ENCODE measurements around the gene ZMYM2. TPM values are rescaled to one million over a fixed set of nuclear protein-coding genes. Genes with fewer than 3 reads are reported as not detected.
A peak's percentile ranks its signal among the peaks of the same experiment; 100 is the strongest.

Gene ZMYM2
- total and polyA plus RNA-seq, 2 experiments from 2014 or later = 87.9 to 159 TPM

DNA sequence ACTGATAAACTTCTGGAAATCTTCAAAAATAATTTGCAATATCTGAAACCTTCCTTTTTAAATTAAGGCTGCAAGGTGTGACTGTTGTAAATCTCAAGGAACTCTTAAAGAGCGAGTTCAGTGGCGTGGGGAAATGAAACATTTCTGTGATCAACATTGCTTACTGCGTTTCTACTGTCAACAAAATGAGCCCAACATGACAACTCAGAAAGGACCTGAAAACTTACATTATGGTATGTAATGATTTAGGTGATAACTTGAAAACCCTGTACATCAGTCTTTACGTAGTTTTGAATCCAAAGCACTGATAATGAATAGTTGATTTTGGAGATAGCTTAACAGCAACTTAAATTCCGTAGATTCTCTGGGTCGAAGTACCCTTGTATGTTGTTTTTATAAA is 92.8 kb downstream of the ZMYM2 start (continued):
- TF ChIP-seq ETS1 (IDR thresholded peaks at IDR 0.05) (no peak), STAT1 (IDR thresholded peaks at IDR 0.05; ENCODE audit: unreplicated experiment) (no peak), REST (IDR thresholded peaks at IDR 0.05; ENCODE audit: unreplicated experiment) (no peak), EZH2 (IDR thresholded peaks at IDR 0.05; ENCODE audit: low read depth, unreplicated experiment) (no peak), EZH2phosphoT487 (IDR thresholded peaks at IDR 0.05; ENCODE audit: unreplicated experiment) (no peak), NANOG (IDR thresholded peaks at IDR 0.05; ENCODE audit: borderline replicate concordance) (no peak)
- TF ChIP-seq, protein P1, sequence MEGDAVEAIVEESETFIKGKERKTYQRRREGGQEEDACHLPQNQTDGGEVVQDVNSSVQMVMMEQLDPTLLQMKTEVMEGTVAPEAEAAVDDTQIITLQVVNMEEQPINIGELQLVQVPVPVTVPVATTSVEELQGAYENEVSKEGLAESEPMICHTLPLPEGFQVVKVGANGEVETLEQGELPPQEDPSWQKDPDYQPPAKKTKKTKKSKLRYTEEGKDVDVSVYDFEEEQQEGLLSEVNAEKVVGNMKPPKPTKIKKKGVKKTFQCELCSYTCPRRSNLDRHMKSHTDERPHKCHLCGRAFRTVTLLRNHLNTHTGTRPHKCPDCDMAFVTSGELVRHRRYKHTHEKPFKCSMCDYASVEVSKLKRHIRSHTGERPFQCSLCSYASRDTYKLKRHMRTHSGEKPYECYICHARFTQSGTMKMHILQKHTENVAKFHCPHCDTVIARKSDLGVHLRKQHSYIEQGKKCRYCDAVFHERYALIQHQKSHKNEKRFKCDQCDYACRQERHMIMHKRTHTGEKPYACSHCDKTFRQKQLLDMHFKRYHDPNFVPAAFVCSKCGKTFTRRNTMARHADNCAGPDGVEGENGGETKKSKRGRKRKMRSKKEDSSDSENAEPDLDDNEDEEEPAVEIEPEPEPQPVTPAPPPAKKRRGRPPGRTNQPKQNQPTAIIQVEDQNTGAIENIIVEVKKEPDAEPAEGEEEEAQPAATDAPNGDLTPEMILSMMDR (conservative IDR thresholded peaks at IDR 0.05; ENCODE audit: low read depth in 2 of 2) = no peak

GRCh38 chr13:20053016-20053415 is 94.5 kb downstream of the ZMYM2 start:
- Mint-ChIP-seq H3K4me1 (peaks cover 48% of the 10 kb centered on the region), H3K27me3 (ENCODE audit: insufficient read depth, low read depth, poor library complexity) (no peaks in the 10 kb centered on the region), H3K9me3 (no peaks in the 10 kb centered on the region), H3K27ac (no peak overlapping the region), H3K4me3 (no peak overlapping the region), H3K36me3 (ENCODE audit: low read depth) (peaks cover 39% of the 10 kb centered on the region; the same call in 2 of the 3 replicates)
- peaks cover 30% of the 10 kb centered on the region for H3K4me1 ChIP-seq (ENCODE audit: insufficient read depth)
- H3K9me2 ChIP-seq (ENCODE audit: insufficient read depth) = no peaks in the 10 kb centered on the region
- H3K27ac ChIP-seq (ENCODE audit: low read depth) = peak overlapping the region; percentile 23; the same call in 1 of the 2 replicates
- H4K20me1 ChIP-seq (replicated peaks; ENCODE audit: insufficient read depth) = no peaks in the 10 kb centered on the region; the same call in 1 of the 2 replicates
- no peak overlapping the region for H2AFZ ChIP-seq
- peaks cover 17% of the 10 kb centered on the region for H3K79me2 ChIP-seq (replicated peaks; ENCODE audit: insufficient read depth)
- no peaks in the 10 kb centered on the region for H3K36me3 ChIP-seq (ENCODE audit: insufficient read depth)
- no peak for ATAC-seq
- no peaks in the 10 kb centered on the region for H3F3A ChIP-seq (replicated peaks; ENCODE audit: low read depth)
- DNase-seq (ENCODE audit: low spot score) = peak; percentile 21
- no peak overlapping the region for H3K4me3 ChIP-seq
- H3K4me2 ChIP-seq = no peak overlapping the region
- no peaks in the 10 kb centered on the region for H3K27me3 ChIP-seq (ENCODE audit: insufficient read depth)
- TF ChIP-seq JUNB (IDR thresholded peaks at IDR 0.05; ENCODE audit: unreplicated experiment) = no peak
- no peak for TF ChIP-seq ZNF331 (CRISPR knock-in tag; IDR thresholded peaks at IDR 0.05; ENCODE audit: low read depth)
- TF ChIP-seq POLR2AphosphoS5 (IDR thresholded peaks at IDR 0.05; ENCODE audit: low read depth) = no peak
- TF ChIP-seq CREB1 (CRISPR knock-in tag; IDR thresholded peaks at IDR 0.05; ENCODE audit: low read depth) = no peak
- TF ChIP-seq ZNF114 (CRISPR knock-in tag; IDR thresholded peaks at IDR 0.05) = no peak
- no peak for TF ChIP-seq NANOG (IDR thresholded peaks at IDR 0.05; ENCODE audit: borderline replicate concordance)
- no peak for TF ChIP-seq ZNF462 (CRISPR knock-in tag; IDR thresholded peaks at IDR 0.05)

All from GM23338 (cell line).